ENCODE results near the gene ROR1.

The ROR1 gene

GRCh38 chr1:63983391-63984256 lies 209.8 kb downstream of the ROR1 start:
- DNase-seq = no peak

GRCh38 chr1:63984257-63984929 lies 210.6 kb downstream of the ROR1 start:
- DNase-seq = no peak

- DNase-seq = no peak
These were observed 211.1 kb downstream of the ROR1 start for GRCh38 chr1:63984930-63985290.

- no peak for DNase-seq
These were observed 213.3 kb downstream of the ROR1 start for GRCh38 chr1:63987014-63987627.

- no peak for DNase-seq
These were observed 213.8 kb downstream of the ROR1 start for GRCh38 chr1:63987628-63988024.

GRCh38 chr1:63988941-63989340 lies 215.1 kb downstream of the ROR1 start:
- DNase-seq = no peak

- no peak for DNase-seq
These were observed 217.9 kb downstream of the ROR1 start for GRCh38 chr1:63991685-63992084.

- DNase-seq = no peak
These were observed 226.2 kb downstream of the ROR1 start for GRCh38 chr1:64000021-64000420.

GRCh38 chr1:64001038-64001437 lies 227.2 kb downstream of the ROR1 start:
- DNase-seq = no peak

GRCh38 chr1:64004451-64005025 lies 230.7 kb downstream of the ROR1 start:
- no peak for DNase-seq

- DNase-seq = no peak
These were observed 232.0 kb downstream of the ROR1 start for GRCh38 chr1:64005801-64006200.

- DNase-seq = no peak
These were observed 232.6 kb downstream of the ROR1 start for GRCh38 chr1:64006276-64007051.

GRCh38 chr1:64010316-64010715 lies 236.5 kb downstream of the ROR1 start:
- no peak for DNase-seq

GRCh38 chr1:64013395-64013794 lies 239.6 kb downstream of the ROR1 start:
- DNase-seq = no peak

- no peak for DNase-seq
These were observed 246.0 kb downstream of the ROR1 start for GRCh38 chr1:64019818-64020217.

GRCh38 chr1:64021066-64021465 lies 247.2 kb downstream of the ROR1 start:
- no peak for DNase-seq

GRCh38 chr1:64025051-64025450 lies 251.2 kb downstream of the ROR1 start:
- no peak for DNase-seq

- no peak for DNase-seq
These were observed 255.2 kb downstream of the ROR1 start for GRCh38 chr1:64029037-64029436.

GRCh38 chr1:64030411-64030810 lies 256.6 kb downstream of the ROR1 start:
- no peak for DNase-seq

- DNase-seq = no peak
These were observed 257.4 kb downstream of the ROR1 start for GRCh38 chr1:64031236-64031635.

- DNase-seq = no peak
These were observed 259.9 kb downstream of the ROR1 start for GRCh38 chr1:64033667-64034220.

- DNase-seq = no peak
These were observed 262.7 kb downstream of the ROR1 start for GRCh38 chr1:64036549-64036948.

- DNase-seq = no peak
These were observed 264.3 kb downstream of the ROR1 start for GRCh38 chr1:64038119-64038518.

Data from activated T-cell treated with anti-CD3 and anti-CD28 coated beads for 4 hours (primary cell).